Duodenal mucosa (tissue), 2 donors: ENCODE measurements around the gene ZNF12.
"Not testable (repeated sequence)": the region's sequence is repeated elsewhere in the genome, so short reads cannot be mapped to it uniquely, and the experiment has no call there.

ENCODE experiments used
- H3K27ac ChIP-seq: one replicate; pipeline ENCODE4 v1.7.0; 2013; ENCODE audit warnings: low read depth, low read length
- H3K27me3 ChIP-seq, 2 donors: one replicate each; pipeline ENCODE4 v1.7.0; 2013; ENCODE audit warnings: low read length in 2 of 2, control low read depth in 1 of 2; ENCODE audit not compliant: insufficient read depth in 2 of 2, control insufficient read depth in 1 of 2
- H3K36me3 ChIP-seq, 2 donors: one replicate each; pipeline ENCODE4 v1.7.0; 2013; ENCODE audit warnings: low read length in 2 of 2, control low read depth in 1 of 2; ENCODE audit not compliant: insufficient read depth in 2 of 2, control insufficient read depth in 1 of 2
- H3K4me1 ChIP-seq, 2 donors: one replicate each; pipeline ENCODE4 v1.7.0; 2013; ENCODE audit warnings: low read length in 2 of 2, control low read depth in 1 of 2; ENCODE audit not compliant: insufficient read depth in 2 of 2, control insufficient read depth in 1 of 2
- H3K4me3 ChIP-seq, 2 donors: one replicate each; pipeline ENCODE4 v1.7.0; 2013; ENCODE audit warnings: low read length in 2 of 2, low read depth in 1 of 2
- H3K9ac ChIP-seq, 2 donors: one replicate each; pipeline ENCODE4 v1.7.0; 2013; ENCODE audit warnings: low read length in 2 of 2, low read depth in 1 of 2
- H3K9me3 ChIP-seq, 2 donors: one replicate each; pipeline ENCODE4 v1.7.0; 2013; ENCODE audit warnings: low read length in 2 of 2, control low read depth in 1 of 2; ENCODE audit not compliant: control insufficient read depth in 1 of 2

ZNF12 gene

GRCh38 chr7:6727663-6728062, 20.9 kb upstream of the ZNF12 start:
- Histone ChIP-seq H3K9me3 (no peaks in the 10 kb centered on the region), H3K4me3 (no peak overlapping the region), H3K9ac (no peak overlapping the region), H3K27me3 (no peaks in the 10 kb centered on the region), H3K36me3 (peaks cover 0 to 2% of the 10 kb centered on the region in 2 donors), H3K4me1 (peaks cover 2 to 9% of the 10 kb centered on the region in 2 donors), H3K27ac (no peak overlapping the region)

GRCh38 chr7:6726341-6726740, 19.6 kb upstream of the ZNF12 start:
- H3K36me3 ChIP-seq, H3K4me3 ChIP-seq, H3K4me1 ChIP-seq, H3K9me3 ChIP-seq, H3K9ac ChIP-seq, H3K27ac ChIP-seq, H3K27me3 ChIP-seq: not testable (repeated sequence)

GRCh38 chr7:6725003-6725402, 18.3 kb upstream of the ZNF12 start:
- Histone ChIP-seq H3K36me3 (no peaks in the 10 kb centered on the region), H3K4me3 (no peak overlapping the region), H3K27ac (no peak overlapping the region)

GRCh38 chr7:6724351-6724750, 17.6 kb upstream of the ZNF12 start:
- not testable (repeated sequence) for H3K9me3 ChIP-seq, H3K36me3 ChIP-seq, H3K9ac ChIP-seq, H3K27me3 ChIP-seq, H3K4me3 ChIP-seq, H3K27ac ChIP-seq, H3K4me1 ChIP-seq

More at GRCh38 chr7:6725003-6725402, 18.3 kb upstream of the ZNF12 start:
- Histone ChIP-seq H3K4me1 (peaks cover 0 to 3% of the 10 kb centered on the region in 2 donors), H3K9ac (no peak overlapping the region), H3K27me3 (no peaks in the 10 kb centered on the region), H3K9me3 (no peaks in the 10 kb centered on the region)

GRCh38 chr7:6718124-6718523, 11.4 kb upstream of the ZNF12 start:
- no peaks in the 10 kb centered on the region for H3K27me3 ChIP-seq
- no peaks in the 10 kb centered on the region for H3K9me3 ChIP-seq
- no peak overlapping the region for H3K4me3 ChIP-seq
- H3K4me1 ChIP-seq, result no peaks in the 10 kb centered on the region
- H3K36me3 ChIP-seq, result no peaks in the 10 kb centered on the region
- H3K9ac ChIP-seq, result no peak overlapping the region
- H3K27ac ChIP-seq, result no peak overlapping the region

- H3K36me3 ChIP-seq, H3K9ac ChIP-seq, H3K4me1 ChIP-seq, H3K4me3 ChIP-seq, H3K27ac ChIP-seq, H3K27me3 ChIP-seq, H3K9me3 ChIP-seq: not testable (repeated sequence)
Observed at GRCh38 chr7:6715898-6716297, 9.2 kb upstream of the ZNF12 start.

GRCh38 chr7:6714360-6714759, 7.6 kb upstream of the ZNF12 start:
- H3K36me3 ChIP-seq, result no peaks in the 10 kb centered on the region
- no peaks in the 10 kb centered on the region for H3K4me1 ChIP-seq
- no peak overlapping the region for H3K4me3 ChIP-seq
- H3K27me3 ChIP-seq, result peaks cover 0 to 4% of the 10 kb centered on the region in 2 donors
- no peak overlapping the region for H3K27ac ChIP-seq
- no peaks in the 10 kb centered on the region for H3K9me3 ChIP-seq
- H3K9ac ChIP-seq, result no peak overlapping the region

- peaks cover 7 to 10% of the 10 kb centered on the region in 2 donors for H3K4me1 ChIP-seq
- peaks cover 0 to 4% of the 10 kb centered on the region in 2 donors for H3K36me3 ChIP-seq
- H3K9ac ChIP-seq, result no peak overlapping the region
- peaks cover 0 to 8% of the 10 kb centered on the region in 2 donors for H3K27me3 ChIP-seq
- no peak overlapping the region for H3K4me3 ChIP-seq
- no peak overlapping the region for H3K27ac ChIP-seq
- no peaks in the 10 kb centered on the region for H3K9me3 ChIP-seq
Observed at GRCh38 chr7:6709808-6710207, 3.1 kb upstream of the ZNF12 start.

- peaks cover 8 to 10% of the 10 kb centered on the region in 2 donors for H3K4me1 ChIP-seq
- H3K27me3 ChIP-seq, result peaks cover 0 to 8% of the 10 kb centered on the region in 2 donors
- peaks cover 0 to 7% of the 10 kb centered on the region in 2 donors for H3K9me3 ChIP-seq
- no peak overlapping the region for H3K27ac ChIP-seq
- no peak overlapping the region for H3K4me3 ChIP-seq
- no peak overlapping the region for H3K9ac ChIP-seq
- peaks cover 11 to 12% of the 10 kb centered on the region in 2 donors for H3K36me3 ChIP-seq
Observed at GRCh38 chr7:6708304-6708703, 1.6 kb upstream of the ZNF12 start.

GRCh38 chr7:6705959-6706665, 635 bp downstream of the ZNF12 start:
- H3K36me3 ChIP-seq, result peaks cover 23 to 29% of the 10 kb centered on the region in 2 donors
- H3K27ac ChIP-seq, result peak overlapping the region; percentile 77
- H3K4me1 ChIP-seq, result peaks cover 8 to 10% of the 10 kb centered on the region in 2 donors
- peak overlapping the region; percentile 84 to 97 for H3K4me3 ChIP-seq
- H3K9ac ChIP-seq, result peak overlapping the region; percentile 80 to 88
- H3K27me3 ChIP-seq, result peaks cover 0 to 8% of the 10 kb centered on the region in 2 donors
- H3K9me3 ChIP-seq, result peaks cover 6 to 13% of the 10 kb centered on the region in 2 donors
